HG03378 (cell line): ENCODE data around the gene ZNF775.
A peak's percentile ranks its signal among the peaks of the same experiment; 100 is the strongest.

Source experiments
- ATAC-seq: cut with Tn5 transposase; IDR thresholded peaks from one replicate; pipeline ENCODE4 v1.9.1; 2021; ENCODE audit warnings: mild to moderate bottlenecking, moderate library complexity; ENCODE audit not compliant: unreplicated experiment

The ZNF775 gene

DNA sequence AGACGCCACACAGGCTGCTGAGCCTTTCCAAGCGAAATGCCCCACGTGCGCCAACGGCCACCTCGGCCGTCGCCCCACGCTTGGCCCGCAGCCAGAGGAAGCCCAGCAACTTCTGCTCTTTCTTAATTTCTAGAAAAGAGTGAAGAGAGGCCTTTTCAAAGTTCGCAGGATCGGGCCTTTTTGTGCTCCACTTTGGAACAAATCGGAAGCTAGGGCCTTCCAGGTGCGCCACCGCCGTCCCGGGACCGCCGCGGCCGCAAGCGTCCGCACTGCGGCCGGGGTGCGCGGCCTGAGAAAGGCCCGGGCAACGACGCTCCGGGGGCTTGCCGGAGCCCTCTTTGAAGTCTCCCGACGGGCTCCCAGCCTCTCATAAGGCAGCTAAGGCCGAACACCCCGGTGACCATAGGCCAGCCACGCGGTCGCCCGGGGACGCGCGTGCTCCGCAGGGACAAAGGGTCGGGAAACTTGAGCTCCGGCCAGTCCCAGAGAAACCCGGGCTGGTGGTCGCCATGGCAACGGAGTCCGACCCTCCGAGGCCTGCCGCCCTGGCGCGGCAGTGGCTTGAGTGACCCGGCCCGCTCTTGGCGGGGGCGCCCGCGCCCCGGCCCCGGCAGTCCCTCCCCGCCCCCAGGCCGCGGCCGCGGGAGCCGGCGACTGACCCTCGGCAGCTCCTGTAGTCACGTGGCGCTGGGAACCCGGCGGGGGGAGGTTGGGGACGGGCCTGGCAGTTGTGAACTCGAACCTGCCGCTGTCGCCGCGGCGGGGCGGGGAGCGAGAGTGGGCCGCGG is 10.8 kb upstream of the ZNF775 start, which contains the start of gene REPIN1:
TSS of gene REPIN1 (plus strand) at position 727 of the 788 bp plus-strand sequence. CDS start 890 bp downstream, outside the sequence.
- peak; percentile 33 for ATAC-seq

DNA sequence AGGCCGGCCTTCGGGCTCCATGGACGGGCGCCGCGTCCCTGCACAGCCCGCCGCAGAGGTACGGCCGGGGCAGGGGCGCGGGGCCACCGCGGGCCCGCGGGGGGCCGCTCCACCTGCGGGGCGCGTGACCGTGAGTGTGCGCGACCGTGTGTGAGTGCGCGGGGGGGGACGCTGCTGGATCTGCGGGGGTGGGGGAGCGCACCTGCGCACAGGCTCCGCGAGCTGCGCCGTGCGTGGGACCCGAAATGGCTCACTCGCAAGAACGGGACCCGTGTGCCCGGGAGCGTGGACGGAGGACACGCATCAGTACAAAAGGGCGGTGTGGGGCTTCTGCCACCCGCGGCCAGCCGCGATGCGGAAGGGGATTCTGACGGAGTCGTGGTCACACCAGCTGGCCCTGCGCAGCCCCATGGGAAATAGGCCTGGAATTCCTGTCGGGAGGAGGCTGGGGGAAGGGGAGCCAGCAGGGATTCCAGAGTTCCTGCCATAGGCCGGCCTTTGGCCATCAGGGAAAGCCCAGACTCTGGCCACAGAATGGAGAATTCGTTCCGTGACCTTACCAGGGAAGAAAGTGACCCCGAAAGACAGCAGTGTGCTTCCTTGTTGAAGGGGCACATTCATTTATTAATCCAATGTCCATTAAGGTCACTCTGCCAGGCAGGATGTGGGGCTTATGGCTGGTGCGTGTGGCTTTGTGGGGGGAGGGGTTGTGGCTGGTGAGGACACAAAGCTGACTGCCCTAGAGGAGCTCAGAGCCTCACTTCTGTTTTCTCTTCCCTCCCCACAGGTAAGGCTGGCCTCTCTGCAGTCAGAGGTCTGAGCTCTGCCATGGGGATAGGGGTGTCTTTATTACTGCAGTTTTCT is 10.0 kb upstream of the ZNF775 start:
- peak; percentile 48 for ATAC-seq

DNA sequence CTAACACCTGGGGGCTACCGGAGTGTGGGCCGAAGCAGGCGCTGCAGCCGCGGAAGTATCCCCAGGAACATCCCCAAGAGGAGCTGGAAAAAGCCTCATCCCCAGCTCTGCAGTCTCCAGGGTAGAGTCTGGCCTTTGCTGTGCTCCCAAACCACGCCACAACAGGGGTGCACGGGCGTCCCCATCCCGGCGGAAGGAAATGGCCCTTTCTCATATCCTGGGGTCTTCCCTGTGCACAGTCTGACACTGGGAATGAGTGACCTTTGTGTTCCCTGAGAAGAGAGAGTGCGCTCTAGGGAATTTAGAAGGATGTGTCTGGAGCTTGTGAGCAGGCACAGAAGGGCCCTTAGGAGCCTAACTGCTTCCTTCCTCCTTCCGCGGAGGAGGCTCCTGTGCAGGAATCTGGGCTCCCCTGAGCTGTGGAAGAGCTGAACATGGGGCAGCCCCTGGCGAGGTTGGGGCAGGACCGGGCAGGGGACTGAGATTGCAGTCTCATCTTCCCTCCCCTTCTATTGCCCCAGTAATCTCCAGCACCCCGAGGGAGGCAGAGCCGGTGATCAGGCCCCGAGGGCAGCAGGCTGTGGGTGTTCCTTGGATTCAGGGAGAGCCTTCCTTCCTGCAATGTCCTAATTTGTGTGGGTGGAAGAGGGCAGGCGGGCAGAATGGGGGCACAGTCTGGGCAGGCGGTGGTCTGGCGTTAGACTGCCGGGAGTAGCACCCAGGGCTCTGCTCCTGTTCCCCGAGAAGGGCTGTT is 9.2 kb upstream of the ZNF775 start:
- ATAC-seq, result no peak

DNA sequence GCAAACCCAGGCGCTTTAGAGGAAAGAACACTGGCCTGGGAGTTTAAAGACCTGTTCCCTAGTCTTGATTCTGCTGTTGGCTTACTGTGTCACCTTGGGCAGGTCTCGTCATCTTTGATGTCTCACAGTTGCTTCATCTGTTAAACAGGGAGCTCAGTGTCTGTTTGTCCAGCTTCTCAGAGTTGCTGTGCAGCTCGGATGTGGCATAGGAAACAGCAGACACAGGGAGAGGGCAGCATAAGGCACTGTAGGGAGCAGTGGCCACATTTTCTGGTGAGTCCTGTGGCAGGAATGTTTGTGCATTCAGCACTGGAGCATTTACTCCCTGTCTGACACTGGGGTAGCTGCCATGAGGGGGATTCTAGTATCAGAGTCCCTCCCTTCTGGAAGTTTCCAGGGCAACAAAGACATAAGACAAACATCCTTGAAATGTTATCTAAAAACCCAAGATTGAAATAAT is 8.5 kb upstream of the ZNF775 start:
- no peak for ATAC-seq

DNA sequence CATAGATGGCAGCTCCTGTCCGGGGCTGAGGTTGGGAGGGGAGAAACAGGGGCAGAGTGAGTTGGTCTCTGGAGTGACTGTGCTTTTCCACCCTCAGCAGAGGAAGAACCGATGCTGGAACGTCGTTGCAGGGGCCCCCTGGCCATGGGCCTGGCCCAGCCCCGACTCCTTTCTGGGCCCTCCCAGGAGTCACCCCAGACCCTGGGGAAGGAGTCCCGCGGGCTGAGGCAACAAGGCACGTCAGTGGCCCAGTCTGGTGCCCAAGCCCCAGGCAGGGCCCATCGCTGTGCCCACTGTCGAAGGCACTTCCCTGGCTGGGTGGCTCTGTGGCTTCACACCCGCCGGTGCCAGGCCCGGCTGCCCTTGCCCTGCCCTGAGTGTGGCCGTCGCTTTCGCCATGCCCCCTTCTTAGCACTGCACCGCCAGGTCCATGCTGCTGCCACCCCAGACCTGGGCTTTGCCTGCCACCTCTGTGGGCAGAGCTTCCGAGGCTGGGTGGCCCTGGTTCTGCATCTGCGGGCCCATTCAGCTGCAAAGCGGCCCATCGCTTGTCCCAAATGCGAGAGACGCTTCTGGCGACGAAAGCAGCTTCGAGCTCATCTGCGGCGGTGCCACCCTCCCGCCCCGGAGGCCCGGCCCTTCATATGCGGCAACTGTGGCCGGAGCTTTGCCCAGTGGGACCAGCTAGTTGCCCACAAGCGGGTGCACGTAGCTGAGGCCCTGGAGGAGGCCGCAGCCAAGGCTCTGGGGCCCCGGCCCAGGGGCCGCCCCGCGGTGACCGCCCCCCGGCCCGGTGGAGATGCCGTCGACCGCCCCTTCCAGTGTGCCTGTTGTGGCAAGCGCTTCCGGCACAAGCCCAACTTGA is 7.8 kb upstream of the ZNF775 start:
- no peak for ATAC-seq

DNA sequence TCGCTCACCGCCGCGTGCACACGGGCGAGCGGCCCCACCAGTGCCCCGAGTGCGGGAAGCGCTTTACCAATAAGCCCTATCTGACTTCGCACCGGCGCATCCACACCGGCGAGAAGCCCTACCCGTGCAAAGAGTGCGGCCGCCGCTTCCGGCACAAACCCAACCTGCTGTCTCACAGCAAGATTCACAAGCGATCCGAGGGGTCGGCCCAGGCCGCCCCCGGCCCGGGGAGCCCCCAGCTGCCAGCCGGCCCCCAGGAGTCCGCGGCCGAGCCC is 7.2 kb upstream of the ZNF775 start:
- no peak for ATAC-seq

DNA sequence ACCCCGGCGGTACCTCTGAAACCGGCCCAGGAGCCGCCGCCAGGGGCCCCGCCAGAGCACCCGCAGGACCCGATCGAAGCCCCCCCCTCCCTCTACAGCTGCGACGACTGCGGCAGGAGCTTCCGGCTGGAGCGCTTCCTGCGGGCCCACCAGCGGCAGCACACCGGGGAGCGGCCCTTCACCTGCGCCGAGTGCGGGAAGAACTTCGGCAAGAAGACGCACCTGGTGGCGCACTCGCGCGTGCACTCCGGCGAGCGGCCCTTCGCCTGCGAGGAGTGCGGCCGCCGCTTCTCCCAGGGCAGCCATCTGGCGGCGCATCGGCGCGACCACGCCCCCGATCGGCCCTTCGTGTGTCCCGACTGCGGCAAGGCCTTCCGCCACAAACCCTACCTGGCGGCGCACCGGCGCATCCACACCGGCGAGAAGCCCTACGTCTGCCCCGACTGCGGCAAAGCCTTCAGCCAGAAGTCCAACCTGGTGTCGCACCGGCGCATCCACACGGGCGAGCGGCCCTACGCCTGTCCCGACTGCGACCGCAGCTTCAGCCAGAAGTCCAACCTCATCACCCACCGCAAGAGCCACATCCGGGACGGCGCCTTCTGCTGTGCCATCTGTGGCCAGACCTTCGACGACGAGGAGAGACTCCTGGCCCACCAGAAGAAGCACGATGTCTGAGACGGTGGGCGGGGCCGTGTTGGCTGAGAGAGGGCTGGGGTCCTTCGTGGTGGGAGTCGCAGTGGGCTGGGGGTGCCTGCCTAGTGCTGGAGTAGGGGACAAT is 6.7 kb upstream of the ZNF775 start:
- no peak for ATAC-seq

DNA sequence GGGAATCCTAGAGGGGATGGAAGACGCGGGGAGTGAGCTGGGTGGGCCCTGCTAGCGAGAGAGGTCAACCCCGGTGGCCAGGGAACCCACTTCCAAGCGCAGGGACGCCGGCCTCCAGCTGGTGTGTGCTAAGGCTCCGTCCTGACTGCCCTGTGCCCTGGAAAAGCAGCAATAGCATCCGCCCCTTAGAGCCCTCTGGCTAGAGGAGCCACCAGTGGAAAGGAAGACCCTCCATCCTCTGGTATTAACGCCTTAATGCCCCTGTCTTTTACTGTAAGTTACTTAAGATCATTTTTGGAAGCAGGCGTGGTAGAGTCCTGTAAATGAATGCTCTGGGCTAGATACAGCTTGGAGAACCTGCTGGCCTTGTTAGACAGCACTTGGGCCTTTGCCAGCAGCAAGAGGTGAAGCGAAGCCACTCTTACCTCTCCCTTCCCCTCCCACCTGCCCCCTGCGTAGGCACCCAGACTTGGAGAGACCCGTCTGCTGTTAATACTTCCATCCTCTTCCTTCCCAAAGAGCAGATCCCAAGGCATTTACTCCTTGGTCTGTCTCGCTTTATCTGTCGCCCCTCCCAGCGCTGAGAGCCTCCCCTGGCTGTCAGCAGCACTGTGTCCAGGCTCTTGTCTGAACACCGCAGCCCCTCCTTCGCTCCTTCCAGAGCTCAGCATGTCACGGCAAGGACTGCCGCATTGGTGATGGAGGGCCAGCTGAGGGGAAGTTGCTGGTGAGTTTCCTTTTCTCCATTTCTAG is 5.9 kb upstream of the ZNF775 start:
- ATAC-seq, result no peak

DNA sequence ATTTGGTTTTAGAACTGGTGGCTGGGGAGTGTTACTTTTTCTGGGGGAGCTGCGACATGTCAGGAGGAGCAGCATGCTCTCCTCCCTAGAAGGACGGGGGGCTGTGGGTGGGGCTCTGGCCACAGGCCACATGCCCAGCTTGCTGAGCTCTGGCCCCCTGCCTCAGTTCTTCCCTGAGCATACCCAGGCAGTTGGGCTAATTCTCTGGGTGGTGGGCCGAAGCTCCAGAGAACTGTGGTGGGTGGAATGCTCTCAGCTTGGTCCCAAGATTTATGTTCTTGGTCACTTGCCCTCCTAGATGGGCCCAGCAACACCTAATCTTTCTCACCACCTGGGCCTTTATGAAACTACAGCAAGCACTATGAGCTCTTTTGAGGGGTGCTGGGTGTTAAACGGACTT is 5.1 kb upstream of the ZNF775 start:
- no peak for ATAC-seq

DNA sequence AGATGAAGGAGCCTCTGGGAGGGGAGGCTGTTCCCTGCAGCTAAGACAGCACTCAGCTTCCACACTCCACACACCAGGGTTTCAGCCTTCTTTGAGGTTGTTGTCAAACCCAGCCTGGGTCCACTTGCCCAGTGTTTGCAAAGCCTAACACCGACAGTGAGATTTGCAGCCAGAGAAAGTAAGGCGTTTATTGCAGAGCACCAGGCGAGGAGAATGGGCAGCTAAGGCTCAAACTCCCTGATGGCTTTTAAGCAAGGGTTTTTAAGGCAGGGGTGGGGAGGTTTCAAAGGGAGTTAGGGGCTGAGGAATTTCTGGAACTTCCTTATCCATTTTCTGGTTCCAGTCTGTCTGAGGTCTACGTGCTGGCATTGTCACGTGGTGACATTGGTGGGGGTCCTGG is 4.7 kb upstream of the ZNF775 start:
- no peak for ATAC-seq

DNA sequence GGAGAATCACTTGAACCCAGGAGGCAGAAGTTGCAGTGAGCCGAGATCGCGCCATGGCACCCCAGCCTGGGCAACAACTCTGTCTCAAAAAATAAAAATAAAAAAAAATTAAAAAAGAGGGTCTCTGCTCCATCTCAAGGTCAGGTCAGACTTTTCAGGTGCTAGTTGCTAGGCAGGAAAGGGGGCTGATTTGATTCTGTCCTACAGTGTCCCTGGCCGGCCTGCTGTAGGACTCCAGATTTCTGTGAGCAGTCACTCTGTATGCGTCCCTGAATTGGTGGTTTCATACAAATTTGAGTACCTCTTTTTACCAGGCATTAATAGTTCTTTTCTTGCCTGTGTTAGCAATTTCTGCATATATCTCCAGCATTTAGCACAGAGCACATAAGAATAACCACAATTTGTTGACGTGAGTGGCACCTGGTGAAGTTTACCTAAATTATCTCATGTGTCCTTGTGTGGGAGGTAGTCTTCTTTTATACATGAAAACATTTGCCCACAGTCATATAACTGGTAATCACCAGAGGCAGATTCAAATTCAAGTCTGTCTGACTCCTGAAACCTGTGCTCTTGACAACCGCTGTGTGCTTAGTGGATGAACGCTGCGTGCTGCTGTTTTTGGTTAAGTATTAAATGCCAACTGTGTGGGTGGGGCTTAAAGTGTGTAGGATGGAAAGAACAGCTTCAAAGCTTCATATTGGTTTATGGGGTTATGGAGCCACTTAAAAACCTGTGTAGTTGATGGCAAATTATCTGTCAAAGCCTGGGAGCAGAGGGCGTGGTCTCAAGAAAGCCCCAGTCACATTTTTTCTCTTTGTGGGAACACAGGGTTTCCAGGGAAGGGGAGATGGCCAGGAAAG is 3.2 kb upstream of the ZNF775 start:
- peak; percentile 28 for ATAC-seq

DNA sequence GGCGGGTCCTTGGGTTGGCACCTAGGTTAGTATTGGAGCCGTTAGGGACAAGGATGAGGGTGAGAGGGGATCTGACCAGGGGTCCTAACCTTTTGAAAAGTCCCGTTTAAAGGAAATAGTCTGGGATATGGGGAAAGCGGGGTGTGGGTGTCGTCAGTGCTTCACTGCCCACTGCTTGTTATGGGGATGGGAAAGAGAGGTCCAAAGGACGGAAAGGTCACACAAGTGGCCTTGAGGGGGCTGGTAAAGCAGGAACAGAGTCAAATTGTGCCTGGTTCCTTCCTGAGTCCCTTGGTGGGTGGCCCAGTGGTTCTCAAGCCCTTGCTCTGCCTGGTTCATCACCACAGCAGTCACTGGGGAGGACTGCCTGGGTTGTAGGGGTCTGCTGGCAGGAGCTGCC is 2.6 kb upstream of the ZNF775 start:
- ATAC-seq, result no peak

DNA sequence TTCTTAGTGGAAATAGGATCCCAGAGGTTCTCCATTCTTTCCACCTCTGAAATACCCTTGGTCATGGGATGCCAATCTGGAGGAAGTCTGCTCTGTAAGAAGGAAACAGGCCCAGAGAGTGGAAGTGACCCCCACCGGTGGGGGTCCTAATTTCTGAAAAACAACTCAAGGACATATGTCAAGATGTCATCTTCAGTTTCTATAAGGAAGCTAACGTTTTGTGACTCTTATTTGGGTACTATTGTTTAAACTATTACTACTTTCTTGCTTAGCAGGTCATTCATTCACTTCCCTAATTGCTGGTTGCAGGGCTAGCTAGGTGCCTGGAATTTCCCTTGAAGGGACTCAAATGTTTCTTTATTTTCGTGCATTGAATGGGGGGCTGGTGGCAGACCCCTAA is 1.9 kb upstream of the ZNF775 start:
- ATAC-seq, result no peak

DNA sequence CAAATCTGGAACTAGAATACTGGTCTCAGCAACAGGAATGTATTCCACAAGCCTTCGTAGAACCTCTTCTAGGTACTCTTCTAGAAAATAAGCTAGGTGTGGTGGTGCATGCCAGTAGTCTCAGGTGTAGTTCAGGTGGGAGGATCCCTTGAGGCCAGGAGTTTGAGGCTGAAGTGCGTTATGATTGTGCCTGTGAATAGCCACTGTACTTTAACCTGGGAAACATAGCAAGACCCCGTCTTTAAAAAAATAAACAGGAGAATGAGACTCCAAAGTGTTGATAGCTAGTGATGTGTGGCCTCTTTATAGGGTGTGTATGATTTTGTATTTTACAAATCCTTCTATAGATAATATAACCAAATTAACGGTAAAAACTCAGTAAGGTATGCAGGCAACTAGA is 1.5 kb upstream of the ZNF775 start:
- ATAC-seq, result no peak

DNA sequence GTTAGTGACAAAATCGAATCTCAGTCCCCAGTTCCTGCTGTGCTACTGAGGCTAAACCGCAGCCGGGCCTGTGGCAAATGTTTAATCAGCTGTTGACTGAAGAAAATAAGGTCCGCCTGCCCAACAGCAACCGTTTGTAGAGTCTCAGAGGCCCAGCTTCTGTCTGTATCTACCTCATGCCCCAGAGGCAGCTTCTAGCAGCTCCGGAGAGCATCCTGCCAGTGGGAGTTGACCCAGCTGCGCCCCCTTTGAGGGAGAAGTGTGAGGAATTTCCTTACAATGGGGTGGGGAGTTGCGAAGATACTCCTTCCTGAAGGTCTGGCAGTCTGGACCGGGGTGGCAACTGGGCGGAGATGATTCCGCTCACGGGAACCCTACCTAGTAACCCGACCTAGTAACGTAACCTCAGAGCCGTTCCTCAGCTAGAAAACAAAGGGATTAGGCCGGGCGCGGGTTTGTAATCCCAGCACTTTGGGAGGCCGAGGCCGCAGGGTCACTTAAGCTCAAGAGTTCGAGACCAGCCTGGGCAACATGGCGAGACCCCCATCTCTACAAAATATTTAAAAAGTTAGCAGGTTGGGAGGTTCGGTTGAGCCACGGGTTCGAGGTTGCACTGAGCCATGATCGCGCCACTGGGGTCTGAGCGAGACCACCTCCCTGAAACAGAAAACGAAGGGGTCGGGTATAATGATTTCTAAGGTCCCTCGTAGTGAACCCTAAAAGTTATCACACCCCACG is 846 bp upstream of the ZNF775 start:
- peak; percentile 21 for ATAC-seq

DNA sequence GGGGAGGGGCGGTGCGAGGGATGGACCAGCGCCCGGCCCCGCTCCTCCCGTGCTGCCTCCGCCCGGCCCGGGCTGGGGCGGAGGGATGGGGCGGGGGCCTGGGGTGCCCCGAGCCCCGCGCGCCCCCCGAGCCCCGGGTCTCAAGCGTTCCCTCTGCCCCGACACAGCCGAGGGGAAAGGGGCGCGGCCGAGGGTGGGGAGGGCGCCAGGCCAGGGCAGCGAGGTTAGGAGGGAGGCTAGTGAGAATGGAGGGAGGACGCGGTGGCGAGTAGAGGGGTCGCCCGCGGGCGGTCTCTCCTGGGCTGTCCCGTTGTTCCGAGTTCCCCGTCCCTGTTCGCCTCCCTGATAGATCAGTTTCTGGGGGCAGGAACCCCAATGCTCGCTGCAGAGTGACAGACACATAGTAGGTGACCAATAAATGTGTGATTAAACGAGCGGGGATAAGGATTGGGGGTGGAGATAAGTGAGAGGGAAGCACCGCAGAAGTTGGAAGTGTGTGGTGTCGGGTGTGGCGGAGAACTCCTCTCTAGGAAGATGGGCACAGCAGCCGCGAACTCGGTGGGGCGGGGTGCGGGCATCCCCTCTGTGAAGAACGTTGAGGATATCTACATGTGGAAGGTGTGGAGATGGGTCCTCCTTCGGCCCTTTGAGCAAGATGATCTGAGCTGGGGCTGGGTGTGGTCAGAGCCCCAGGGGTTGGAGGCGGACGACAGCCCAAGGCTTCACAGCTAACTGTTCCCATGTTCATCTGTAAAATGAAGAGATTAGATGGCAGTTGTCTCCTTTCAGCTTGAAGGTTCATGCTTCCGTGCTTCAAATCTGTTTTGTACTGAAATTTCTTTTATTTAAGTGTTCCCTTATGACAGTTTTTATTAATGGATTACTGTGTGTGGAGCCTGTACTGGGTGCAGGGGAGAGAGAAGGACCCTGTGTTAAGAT is 580 bp downstream of the ZNF775 start:
- ATAC-seq, result no peak
